Loucy (cell line): Measurements from ENCODE around the gene NSUN2.

Experiments used
- H2AFZ ChIP-seq: fragments of 200-600 bp; sonication (generic); 2 replicates; pipeline ENCODE4 v1.6.0; 2016; ENCODE audit warnings: antibody characterized with exemption, mild to moderate bottlenecking, low read length, moderate library complexity
- H3F3A ChIP-seq: fragments of 200-600 bp; 2 replicates; pipeline ENCODE4 v1.6.0; 2016; ENCODE audit warnings: antibody characterized with exemption, low read depth, mild to moderate bottlenecking
- H3K27me3 ChIP-seq: fragments of 200-600 bp; sonication (generic); 2 replicates; pipeline ENCODE4 v1.6.1; 2014; ENCODE audit warnings: low read length, mild to moderate bottlenecking; ENCODE audit not compliant: insufficient read depth, poor library complexity, severe bottlenecking
- H3K36me3 ChIP-seq: fragments of 200-600 bp; sonication (generic); 2 replicates; pipeline ENCODE4 v1.6.1; 2016; ENCODE audit warnings: low read length; ENCODE audit not compliant: insufficient read depth
- H3K4me1 ChIP-seq: fragments of 200-600 bp; sonication (generic); 2 replicates; pipeline ENCODE4 v1.5.1; 2014; ENCODE audit warnings: low read length, mild to moderate bottlenecking; ENCODE audit not compliant: insufficient read depth, poor library complexity, severe bottlenecking
- H3K4me2 ChIP-seq: fragments of 200-600 bp; sonication (generic); 2 replicates; pipeline ENCODE4 v1.6.0; 2014; ENCODE audit warnings: antibody characterized with exemption, low read length, low read depth, mild to moderate bottlenecking; ENCODE audit not compliant: poor library complexity, severe bottlenecking
- H3K4me3 ChIP-seq: fragments of 200-600 bp; sonication (generic); 2 replicates; pipeline ENCODE4 v1.5.1; 2014; ENCODE audit warnings: low read length, mild to moderate bottlenecking, mixed read lengths; ENCODE audit not compliant: poor library complexity, severe bottlenecking
- H3K79me2 ChIP-seq: fragments of 200-600 bp; sonication (generic); 2 replicates; pipeline ENCODE4 v1.6.1; 2014; ENCODE audit warnings: low read length; ENCODE audit not compliant: insufficient read depth
- H3K9ac ChIP-seq: fragments of 200-600 bp; sonication (generic); 2 replicates; pipeline ENCODE4 v1.6.0; 2014; ENCODE audit warnings: mild to moderate bottlenecking, low read depth, low read length, moderate library complexity; ENCODE audit not compliant: poor library complexity, severe bottlenecking
- H3K9me2 ChIP-seq: fragments of 200-600 bp; sonication (generic); replicated peaks from 2 replicates; pipeline ENCODE4 v1.6.1; 2016; ENCODE audit warnings: low read depth, low read length, mixed read lengths
- H3K9me3 ChIP-seq: fragments of 200-600 bp; sonication (generic); 2 replicates; pipeline ENCODE4 v1.6.1; 2014; ENCODE audit warnings: mild to moderate bottlenecking, antibody characterized with exemption, low read length, low read depth; ENCODE audit not compliant: insufficient read depth
- H4K20me1 ChIP-seq: fragments of 200-600 bp; sonication (generic); 2 replicates; pipeline ENCODE4 v1.6.0; 2014; ENCODE audit warnings: antibody characterized with exemption, low read length, mild to moderate bottlenecking; ENCODE audit not compliant: insufficient read depth, poor library complexity, severe bottlenecking
- CTCF ChIP-seq: fragments of 200-600 bp; sonication (generic); conservative IDR thresholded peaks from 2 replicates; pipeline ENCODE4 v1.5.1; 2014; ENCODE audit warnings: mild to moderate bottlenecking, antibody characterized with exemption, low read length
- EZH2phosphoT487 ChIP-seq: fragments of 200-600 bp; IDR thresholded peaks from 2 replicates; pipeline ENCODE4 v1.6.1; 2018; ENCODE audit warnings: antibody characterized with exemption, mild to moderate bottlenecking, moderate library complexity, borderline replicate concordance

Gene NSUN2

GRCh38 chr5:6680922-6681321 is 48.1 kb upstream of the NSUN2 start:
- TF ChIP-seq EZH2phosphoT487 (no peak), CTCF (no peak)
- no peak overlapping the region for H3K4me2 ChIP-seq
- H3K9me2 ChIP-seq: no peaks in the 10 kb centered on the region
- H3K4me1 ChIP-seq: no peaks in the 10 kb centered on the region
- no peaks in the 10 kb centered on the region for H3K27me3 ChIP-seq
- H4K20me1 ChIP-seq: no peaks in the 10 kb centered on the region
- H3F3A ChIP-seq: no peaks in the 10 kb centered on the region
- no peak overlapping the region for H3K4me3 ChIP-seq
- H3K9me3 ChIP-seq: no peaks in the 10 kb centered on the region; the same call in 1 of the 2 replicates
- H2AFZ ChIP-seq: no peak overlapping the region
- H3K9ac ChIP-seq: no peak overlapping the region
- H3K79me2 ChIP-seq: no peaks in the 10 kb centered on the region
- H3K36me3 ChIP-seq: no peaks in the 10 kb centered on the region

GRCh38 chr5:6678385-6678784 is 45.5 kb upstream of the NSUN2 start:
- H3F3A ChIP-seq: no peaks in the 10 kb centered on the region
- no peaks in the 10 kb centered on the region for H3K27me3 ChIP-seq
- no peaks in the 10 kb centered on the region for H3K4me1 ChIP-seq
- no peak overlapping the region for H3K4me2 ChIP-seq
- H4K20me1 ChIP-seq: no peaks in the 10 kb centered on the region
- no peaks in the 10 kb centered on the region for H3K36me3 ChIP-seq
- no peak overlapping the region for H2AFZ ChIP-seq
- H3K79me2 ChIP-seq: no peaks in the 10 kb centered on the region
- no peak overlapping the region for H3K4me3 ChIP-seq
- H3K9ac ChIP-seq: no peak overlapping the region
- TF ChIP-seq CTCF (no peak), EZH2phosphoT487 (no peak)
- no peaks in the 10 kb centered on the region for H3K9me2 ChIP-seq
- no peaks in the 10 kb centered on the region; the same call in 1 of the 2 replicates for H3K9me3 ChIP-seq

GRCh38 chr5:6676702-6677101 is 43.9 kb upstream of the NSUN2 start:
- no peak overlapping the region for H3K4me2 ChIP-seq
- no peaks in the 10 kb centered on the region for H3F3A ChIP-seq
- H3K4me1 ChIP-seq: no peaks in the 10 kb centered on the region
- H2AFZ ChIP-seq: no peak overlapping the region
- no peaks in the 10 kb centered on the region; the same call in 1 of the 2 replicates for H3K9me3 ChIP-seq
- H3K79me2 ChIP-seq: no peaks in the 10 kb centered on the region
- H3K4me3 ChIP-seq: no peak overlapping the region
- H3K27me3 ChIP-seq: no peaks in the 10 kb centered on the region
- no peaks in the 10 kb centered on the region for H3K9me2 ChIP-seq
- H4K20me1 ChIP-seq: no peaks in the 10 kb centered on the region
- no peak overlapping the region for H3K9ac ChIP-seq
- H3K36me3 ChIP-seq: no peaks in the 10 kb centered on the region
- TF ChIP-seq CTCF (no peak), EZH2phosphoT487 (no peak)
